ENCODE measurements around the gene CRNKL1. TPM values are rescaled to one million over a fixed set of nuclear protein-coding genes. Genes with fewer than 3 reads are reported as not detected.

The CRNKL1 gene
- total and polyA plus RNA-seq, 2 of the 4 experiments (the other 2 are of a cell fraction) = 7.4 to 20.1 TPM

- Histone ChIP-seq H3K27ac (ENCODE audit: insufficient read depth, low read length) (no peak overlapping the region), H2BK20ac (ENCODE audit: low read depth, low read length) (no peak overlapping the region), H2AFZ (replicated peaks; ENCODE audit: low read length, poor library complexity) (no peak overlapping the region), H3K56ac (ENCODE audit: extremely low read depth, insufficient read depth, low read length) (no peak overlapping the region), H3K4me2 (ENCODE audit: low read depth, low read length) (no peak overlapping the region), H3K4me1 (ENCODE audit: control insufficient read depth, insufficient read depth, low read length) (no peaks in the 10 kb centered on the region), H2BK120ac (ENCODE audit: low read depth, low read length) (no peak overlapping the region), H3K36me3 (ENCODE audit: control insufficient read depth, insufficient read depth, low read length) (no peaks in the 10 kb centered on the region), H4K91ac (ENCODE audit: insufficient read depth, low read depth, low read length) (no peak overlapping the region), H3K9me1 (ENCODE audit: insufficient read depth, low read length) (no peaks in the 10 kb centered on the region), H4K5ac (ENCODE audit: low read depth, low read length) (no peak overlapping the region), H3K9ac (ENCODE audit: low read depth, low read length) (no peak overlapping the region), H4K8ac (ENCODE audit: low read depth in 2 of 2, low read length in 2 of 2) (no peak overlapping the region), H4K20me1 (ENCODE audit: insufficient read depth, low read length) (no peaks in the 10 kb centered on the region), H3K14ac (replicated peaks; ENCODE audit: low read depth, low read length) (no peak overlapping the region), H2BK15ac (ENCODE audit: low read depth, low read length) (no peak overlapping the region), H3K27me3 (ENCODE audit: control insufficient read depth, insufficient read depth, low read length) (peaks cover 12% of the 10 kb centered on the region), H2AK5ac (ENCODE audit: low read depth, low read length) (no peak overlapping the region), H2BK5ac (ENCODE audit: low read depth, low read length, poor library complexity, severe bottlenecking) (no peak overlapping the region), H2AK9ac (replicated peaks; ENCODE audit: low read depth, low read length, poor library complexity) (no peak overlapping the region), H3K18ac (ENCODE audit: low read depth, low read length) (no peak overlapping the region), H3K79me1 (ENCODE audit: low read depth in 1 of 2, low read length in 2 of 2) (no peaks in the 10 kb centered on the region), H3K23ac (ENCODE audit: low read depth, low read length) (no peak overlapping the region), H3K9me3 (ENCODE audit: control insufficient read depth, insufficient read depth, low read length) (no peaks in the 10 kb centered on the region), H3K4ac (ENCODE audit: low read depth, low read length) (no peak overlapping the region), H3K4me3 (ENCODE audit: insufficient read depth, low read depth, low read length) (no peak overlapping the region)
- POLR2A ChIA-PET (ENCODE audit: unreplicated experiment) = no interaction called here
- dilution Hi-C loops (cut with HindIII; ENCODE audit: low sequenced_read_pairs, unreplicated experiment) = no loop called here
- CTCF ChIA-PET = no interaction called here
- no TSS peak for BruUV-seq (replicated peaks)
- intact Hi-C loops (cut with micrococcal nuclease) = no loop called here
- TF ChIP-seq MAFK (IDR thresholded peaks at IDR 0.05; ENCODE audit: low read depth, low read length) = no peak
- TF ChIP-seq, protein P1, sequence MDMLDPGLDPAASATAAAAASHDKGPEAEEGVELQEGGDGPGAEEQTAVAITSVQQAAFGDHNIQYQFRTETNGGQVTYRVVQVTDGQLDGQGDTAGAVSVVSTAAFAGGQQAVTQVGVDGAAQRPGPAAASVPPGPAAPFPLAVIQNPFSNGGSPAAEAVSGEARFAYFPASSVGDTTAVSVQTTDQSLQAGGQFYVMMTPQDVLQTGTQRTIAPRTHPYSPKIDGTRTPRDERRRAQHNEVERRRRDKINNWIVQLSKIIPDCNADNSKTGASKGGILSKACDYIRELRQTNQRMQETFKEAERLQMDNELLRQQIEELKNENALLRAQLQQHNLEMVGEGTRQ (IDR thresholded peaks at IDR 0.05; ENCODE audit: low read depth, low read length) = no peak
- no peak for TF ChIP-seq RAD21 (IDR thresholded peaks at IDR 0.05; ENCODE audit: low read length)
- no peak for TF ChIP-seq RCOR1 (IDR thresholded peaks at IDR 0.05; ENCODE audit: insufficient replicate concordance, low read length)
- WGBS, 2 experiments (ENCODE audit: extremely low coverage in 2 of 2, insufficient read length in 1 of 2) = 77% methylated on average over 2 of the region's 6 CpGs; no CpG with 5 or more reads in 1 of the 2 experiments
- ATAC-seq (ENCODE audit: low read depth) (no peak), DNase-seq (no peak)
- in situ Hi-C loops (cut with MboI; ENCODE audit: low sequenced_read_pairs) = no loop called here
These were observed 8.2 kb upstream of the CRNKL1 start for GRCh38 chr20:20060234-20060998.
